Stimulated activated CD4-positive, alpha-beta T cell treated with anti-CD3 and anti-CD28 coated beads, Interleukin-1b, Interleukin-23, amount 100 ng/mL, for 4 hours (primary cell): ENCODE results near the gene GOLGA1.
"Not testable (repeated sequence)": the region's sequence is repeated elsewhere in the genome, so short reads cannot be mapped to it uniquely, and the experiment has no call there.

Experiments used
- DNase-seq, 2 donors: peaks; one replicate each; pipeline ENCODE4 v3.0.0-alpha.2; 2020; ENCODE audit warnings: low read depth in 2 of 2

Gene GOLGA1

GRCh38 chr9:124940894-124941678 is at the start of gene GOLGA1:
Gene GOLGA1, minus strand, starts transcription at chr9:124941083. Its CDS starts 2,372 bp downstream, at chr9:124938711.
- peak; percentile 90 to 91 for DNase-seq

GRCh38 chr9:124983698-124984097 is 42.8 kb upstream of the GOLGA1 start:
- no peak for DNase-seq

- DNase-seq, result no peak
Measured at GRCh38 chr9:124980431-124980830, 39.5 kb upstream of the GOLGA1 start.

DNA sequence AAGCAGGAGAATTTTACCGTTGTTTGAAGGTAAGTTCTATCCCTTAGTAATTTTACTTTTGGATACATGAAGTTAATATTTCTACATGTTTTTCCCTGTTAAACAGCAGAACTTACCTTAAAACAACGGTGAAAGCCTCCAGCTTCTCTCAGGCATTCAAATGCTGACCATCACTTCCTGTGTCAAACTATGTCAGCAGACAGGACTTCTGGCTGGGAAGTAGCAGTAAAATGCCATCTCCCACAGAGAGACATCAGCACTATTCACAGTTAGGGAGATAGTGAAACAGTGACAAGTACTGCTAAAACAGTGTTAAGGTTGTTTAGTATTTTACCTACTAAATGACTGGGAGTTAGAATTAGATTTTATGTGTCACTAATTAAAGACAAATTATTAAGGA is 34.2 kb upstream of the GOLGA1 start:
- DNase-seq, result no peak

- DNase-seq, result no peak
Measured at GRCh38 chr9:124973807-124974206, 32.9 kb upstream of the GOLGA1 start.

DNA sequence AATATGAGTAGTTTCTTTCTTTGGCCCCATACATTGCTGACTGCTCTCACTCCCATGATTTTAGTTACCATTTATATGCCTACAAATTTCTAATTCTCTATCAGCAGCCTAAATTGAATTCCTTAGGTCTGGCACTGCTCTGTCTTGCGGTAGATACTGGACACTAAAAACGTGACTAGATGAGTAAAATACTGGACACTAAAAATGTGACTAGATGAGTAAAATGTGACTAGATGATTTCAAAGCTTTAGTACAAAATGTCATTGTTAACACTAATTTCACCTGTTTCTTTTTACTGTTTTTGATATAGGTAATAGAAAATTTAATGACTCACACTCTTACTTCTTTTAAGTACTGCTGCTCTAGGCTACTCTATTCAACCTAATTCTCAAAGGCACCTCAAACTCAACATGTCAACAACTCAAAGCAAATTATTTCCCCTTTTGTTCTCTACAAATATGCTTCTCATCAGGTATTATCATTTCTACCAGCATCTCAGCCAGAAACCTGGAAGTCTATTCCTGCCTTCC is 31.4 kb upstream of the GOLGA1 start:
- DNase-seq, result no peak

DNA sequence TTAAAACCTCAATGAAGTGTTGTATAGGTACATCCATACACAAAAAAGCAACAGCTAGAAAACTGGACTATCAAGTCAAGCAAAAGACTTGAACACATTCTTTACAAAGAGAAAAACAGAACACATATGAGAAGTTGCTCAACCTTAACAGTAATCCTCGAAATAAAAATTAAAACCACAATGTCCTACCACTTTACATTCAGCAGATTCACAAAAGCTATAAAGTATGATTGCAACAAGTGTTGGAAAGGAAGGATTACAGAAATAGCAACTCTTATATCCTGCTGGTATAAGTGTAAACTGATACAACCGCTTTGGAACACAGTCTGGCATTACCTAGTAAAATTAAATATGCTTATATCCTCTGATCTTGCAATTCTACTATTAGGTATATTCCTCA is 28.5 kb upstream of the GOLGA1 start:
- no peak for DNase-seq

DNA sequence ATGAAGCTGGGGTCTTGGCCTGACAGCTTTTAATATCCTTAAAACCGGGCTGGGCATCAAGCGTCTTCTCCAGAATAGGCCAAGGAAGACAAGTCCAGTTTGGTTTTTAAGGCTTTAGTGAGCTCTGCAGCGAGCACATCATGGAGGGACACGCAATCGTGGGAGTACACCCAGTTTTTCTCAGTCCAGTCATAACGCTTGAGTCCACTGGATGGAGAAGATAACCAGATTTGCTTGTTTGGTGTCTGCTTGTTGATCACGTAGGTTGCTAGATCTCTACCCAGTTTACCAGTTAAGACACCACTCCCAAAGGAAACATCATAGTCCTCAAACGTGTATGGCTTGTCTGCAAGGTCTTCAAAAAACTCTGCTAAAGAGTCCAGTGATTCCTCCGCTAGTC is 27.4 kb upstream of the GOLGA1 start:
- DNase-seq, result no peak

- DNase-seq, result not testable (repeated sequence)
Measured at GRCh38 chr9:124965775-124966568, 25.1 kb upstream of the GOLGA1 start.

- no peak for DNase-seq
Measured at GRCh38 chr9:124964604-124965003, 23.7 kb upstream of the GOLGA1 start.

DNA sequence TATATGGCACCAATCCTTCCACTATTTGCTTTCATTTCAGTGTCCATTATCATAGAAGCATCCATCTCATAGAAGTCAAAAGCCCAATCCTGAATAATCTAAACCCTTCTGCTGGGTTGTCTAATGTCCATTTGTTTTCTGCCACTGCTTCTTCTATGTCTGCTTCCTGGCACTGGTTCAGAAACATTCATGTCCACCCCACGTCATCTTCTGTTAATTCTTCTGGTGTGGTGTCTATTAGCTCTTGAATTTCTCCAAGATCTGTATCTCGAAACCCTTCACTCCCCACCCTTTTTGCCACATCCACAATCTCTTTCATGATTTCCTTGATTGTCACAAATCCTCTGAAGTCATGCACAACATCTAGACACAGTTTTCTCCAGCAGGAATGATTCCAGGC is 23.2 kb upstream of the GOLGA1 start:
- DNase-seq, result no peak

DNA sequence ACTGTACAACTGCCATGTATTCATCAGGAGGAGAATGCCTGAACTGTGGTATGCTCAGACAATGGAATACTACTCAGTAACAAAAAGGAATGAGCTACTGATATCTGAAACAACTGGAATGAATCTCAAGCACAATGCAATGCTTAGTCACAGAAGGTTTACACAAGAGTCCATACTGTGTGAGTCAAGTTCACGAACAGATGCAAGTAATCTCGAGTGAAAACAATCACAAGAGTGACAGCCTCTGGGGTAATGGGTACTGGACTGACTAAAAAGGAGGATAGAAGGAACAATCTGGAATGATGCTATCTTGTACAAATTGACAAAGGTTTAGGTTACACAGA is 19.5 kb upstream of the GOLGA1 start:
- no peak for DNase-seq

- DNase-seq, result not testable (repeated sequence)
Measured at GRCh38 chr9:124959671-124960408, 19.0 kb upstream of the GOLGA1 start.

DNA sequence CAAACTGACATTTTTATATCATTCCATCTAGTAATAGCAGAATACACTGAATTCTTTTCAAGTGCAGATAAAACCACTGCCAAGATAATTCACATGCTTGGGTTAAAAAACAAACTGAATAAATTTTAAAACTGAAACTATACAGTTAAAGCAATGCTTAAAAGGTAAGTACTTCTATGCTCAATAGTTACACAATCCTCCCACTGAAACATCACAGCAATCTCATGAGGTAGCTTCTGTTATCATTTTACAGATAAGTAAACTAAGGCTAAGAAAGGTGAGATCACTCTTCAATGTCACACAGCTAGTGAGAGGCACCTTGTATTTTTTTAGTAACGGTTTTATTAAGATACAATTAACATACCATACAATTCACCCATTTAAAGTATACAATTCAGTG is 13.4 kb upstream of the GOLGA1 start:
- no peak for DNase-seq

DNA sequence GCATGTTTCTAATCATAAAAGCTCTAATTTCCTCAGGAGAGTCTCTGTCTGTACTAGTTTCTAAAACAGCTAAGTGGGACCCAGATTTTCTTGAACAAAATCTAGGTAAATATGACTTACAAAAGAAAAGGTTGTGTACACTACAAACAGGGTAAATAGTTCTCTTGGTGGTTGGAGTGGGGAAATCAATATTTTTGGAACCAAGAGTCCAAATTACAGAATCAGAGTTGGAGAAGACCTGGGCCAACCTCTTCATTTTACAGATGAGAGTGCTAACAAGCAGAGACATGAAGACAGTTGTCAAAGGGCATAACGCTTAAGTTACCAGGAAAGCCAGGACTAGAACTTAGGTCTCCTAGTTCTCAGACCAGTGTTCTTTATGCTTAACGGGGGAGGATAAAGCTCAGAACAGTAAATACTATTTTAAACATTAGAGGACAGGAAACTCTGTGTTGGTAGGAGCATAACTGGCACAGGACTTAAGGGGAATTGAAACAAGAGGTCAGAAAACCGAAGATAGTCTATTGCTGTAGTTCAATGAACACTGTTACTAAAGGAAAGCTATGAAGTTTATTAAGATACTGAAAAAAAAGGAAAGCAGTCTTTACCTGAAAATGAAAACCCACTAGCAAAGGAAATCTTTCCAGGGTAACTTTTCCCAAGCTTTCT is 9.3 kb upstream of the GOLGA1 start:
- no peak for DNase-seq

DNA sequence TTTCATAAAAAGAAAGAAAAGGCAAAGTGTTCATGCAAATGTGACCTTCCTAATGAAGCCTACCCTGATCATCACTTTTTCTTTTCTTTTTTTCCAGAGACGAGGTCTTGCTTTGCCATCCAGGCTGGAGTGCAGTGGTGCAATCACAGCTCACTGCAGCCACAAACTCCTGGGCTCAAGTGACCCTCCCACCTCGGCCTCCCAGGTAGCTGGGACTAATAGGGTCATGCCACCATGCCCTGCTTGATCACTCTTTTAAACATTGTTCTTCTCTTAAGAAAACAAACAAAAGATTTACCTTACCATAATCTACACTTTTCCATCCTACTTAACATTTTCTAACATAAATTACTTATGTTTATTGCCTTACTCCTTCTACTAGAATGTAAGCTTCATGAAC is 8.5 kb upstream of the GOLGA1 start:
- DNase-seq, result no peak

- DNase-seq, result no peak
Measured at GRCh38 chr9:124947727-124948391, 7.0 kb upstream of the GOLGA1 start.

DNA sequence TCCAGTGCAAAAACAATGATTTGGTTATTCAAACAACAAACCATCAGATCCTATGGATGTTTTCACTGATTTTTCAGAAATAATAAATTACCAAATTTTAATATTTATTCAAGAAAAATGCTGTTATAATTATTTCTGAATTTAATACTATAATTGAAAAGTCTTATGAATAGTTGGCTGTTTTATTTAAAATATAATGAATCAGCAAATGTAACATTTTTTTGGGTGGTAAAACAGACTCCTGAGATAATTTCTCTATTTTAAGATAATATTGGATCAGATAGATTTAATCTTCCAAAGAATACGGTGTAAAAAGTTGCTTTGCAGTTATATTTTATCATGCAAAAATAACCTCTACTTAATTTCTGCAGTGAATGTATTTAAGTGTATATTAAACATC is 5.3 kb upstream of the GOLGA1 start:
- no peak for DNase-seq

GRCh38 chr9:124941679-124942561 is 1.0 kb upstream of the GOLGA1 start:
- peak; percentile 36 to 47 for DNase-seq

GRCh38 chr9:124940521-124940893 is 376 bp downstream of the GOLGA1 start:
- no peak for DNase-seq
